C4-2B (cell line): ENCODE data around the gene DPM3.

Experiments used
- CTCF ChIP-seq: fragments of 450-650 bp; conservative IDR thresholded peaks from 2 replicates; pipeline ENCODE4 v1.5.1; 2017; ENCODE audit warnings: mild to moderate bottlenecking
- ZFX ChIP-seq: fragments of 450-650 bp; IDR thresholded peaks from 2 replicates; pipeline ENCODE4 v1.6.1; 2017

- peak; percentile 99 for TF ChIP-seq CTCF
- no peak for TF ChIP-seq ZFX
Observed at GRCh38 chr1:155091071-155092051, 49.0 kb downstream of the DPM3 start.
